ENCODE data around the gene GVQW3. TPM values are rescaled to one million over a fixed set of nuclear protein-coding genes. Genes with fewer than 3 reads are reported as not detected.

GVQW3 gene
- total RNA-seq, 1 experiment from 2014 or later = 1.2 TPM

- Histone ChIP-seq H3K27ac (ENCODE audit: low read length) (no peak overlapping the region), H3K79me2 (ENCODE audit: low read length) (peaks cover 17% of the 10 kb centered on the region; the same call in 1 of the 2 replicates), H3K4me2 (ENCODE audit: low read length) (peak overlapping the region; percentile 3; the same call in 1 of the 2 replicates), H3K4me3 (ENCODE audit: low read length) (no peak overlapping the region), H4K20me1 (ENCODE audit: low read length) (no peaks in the 10 kb centered on the region), H3K9me3 (ENCODE audit: low read length) (no peaks in the 10 kb centered on the region), H3K36me3 (ENCODE audit: low read depth, low read length) (peaks cover 63% of the 10 kb centered on the region; the same call in 1 of the 2 replicates), H3K9ac (ENCODE audit: low read length) (no peak overlapping the region), H2AFZ (ENCODE audit: low read length) (no peak overlapping the region), H3K9me2 (replicated peaks; ENCODE audit: low read length) (no peaks in the 10 kb centered on the region), H3F3A (ENCODE audit: low read length, unreplicated experiment) (no peaks in the 10 kb centered on the region), H3K4me1 (ENCODE audit: insufficient read depth, low read length) (peaks cover 19% of the 10 kb centered on the region), H3K27me3 (ENCODE audit: low read length) (no peaks in the 10 kb centered on the region)
- no TSS peak for BruUV-seq (replicated peaks)
- POLR2A ChIA-PET (ENCODE audit: unreplicated experiment) = no interaction called here
- intact Hi-C loops (cut with micrococcal nuclease) = loop anchor here (5.0 kb wide), 1 partner anchor 57 kb away; no protein-coding TSS in a partner anchor
- no peak for TF ChIP-seq CTCF (conservative IDR thresholded peaks at IDR 0.05; ENCODE audit: low read depth, low read length)
- no peak for TF ChIP-seq EZH2phosphoT487 (IDR thresholded peaks at IDR 0.05; ENCODE audit: borderline replicate concordance, low read length)
- no peak for TF ChIP-seq EZH2 (IDR thresholded peaks at IDR 0.05; ENCODE audit: low read length, unreplicated experiment)
- ATAC-seq = no peak
- CTCF ChIA-PET = no interaction called here
- DNase-seq = no peak
These were observed 74.2 kb downstream of the GVQW3 start for GRCh38 chr11:76455331-76455730.

GRCh38 chr11:76455931-76456330 is 74.8 kb downstream of the GVQW3 start:
- Histone ChIP-seq H3K4me2 (ENCODE audit: low read length) (peak overlapping the region; percentile 3; the same call in 1 of the 2 replicates), H3K4me1 (ENCODE audit: insufficient read depth, low read length) (peaks cover 19% of the 10 kb centered on the region)

More at GRCh38 chr11:76455931-76456330, 74.8 kb downstream of the GVQW3 start:
- Histone ChIP-seq H3K9me3 (ENCODE audit: low read length) (no peaks in the 10 kb centered on the region), H3K9me2 (replicated peaks; ENCODE audit: low read length) (no peaks in the 10 kb centered on the region), H2AFZ (ENCODE audit: low read length) (no peak overlapping the region), H3K27ac (ENCODE audit: low read length) (no peak overlapping the region), H4K20me1 (ENCODE audit: low read length) (no peaks in the 10 kb centered on the region), H3K4me3 (ENCODE audit: low read length) (no peak overlapping the region), H3K9ac (ENCODE audit: low read length) (no peak overlapping the region), H3K27me3 (ENCODE audit: low read length) (no peaks in the 10 kb centered on the region), H3F3A (ENCODE audit: low read length, unreplicated experiment) (no peaks in the 10 kb centered on the region), H3K79me2 (ENCODE audit: low read length) (peaks cover 15% of the 10 kb centered on the region; the same call in 1 of the 2 replicates), H3K36me3 (ENCODE audit: low read depth, low read length) (peaks cover 61% of the 10 kb centered on the region; the same call in 1 of the 2 replicates)
- ATAC-seq (peak; percentile 45), DNase-seq (no peak)
- no peak for TF ChIP-seq CTCF (conservative IDR thresholded peaks at IDR 0.05; ENCODE audit: low read depth, low read length)
- TF ChIP-seq EZH2 (IDR thresholded peaks at IDR 0.05; ENCODE audit: low read length, unreplicated experiment) = no peak
- no peak for TF ChIP-seq EZH2phosphoT487 (IDR thresholded peaks at IDR 0.05; ENCODE audit: borderline replicate concordance, low read length)
- no TSS peak for BruUV-seq (replicated peaks)
- ChIA-PET POLR2A (ENCODE audit: unreplicated experiment) (no interaction called here), CTCF (interaction anchor here (0.7 kb wide), 1 partner anchor 137 kb away, joined by 3 read pairs; no protein-coding TSS in a partner anchor)
- intact Hi-C loops (cut with micrococcal nuclease) = loop anchor here (5.0 kb wide), 1 partner anchor 56 kb away; no protein-coding TSS in a partner anchor
